IMR-90 (cell line): ENCODE results near the gene KYAT1. TPM values are rescaled to one million over a fixed set of nuclear protein-coding genes. Genes with fewer than 3 reads are reported as not detected.
A peak's percentile ranks its signal among the peaks of the same experiment; 100 is the strongest.

ENCODE experiments used
- ATAC-seq: fragments of 200-7000 bp; cut with Tn5 transposase; 2 replicates; pipeline ENCODE4 v1.9.1; 2020; ENCODE audit warnings: low read depth, mild to moderate bottlenecking, moderate library complexity
- BruUV-seq: library from RNA; stranded (reverse); fragments of 400-500 nt; replicated peaks from 2 replicates; lab custom pipeline; 2021; lab: Mats Ljungman, UMichigan
- CTCF ChIA-PET: fragments of 300-600 bp; formaldehyde crosslinking; extraction: SDS; loops from one replicate; lab custom pipeline; 2021; ENCODE audit warnings: antibody characterized with exemption; lab: Yijun Ruan, JAX
- POLR2A ChIA-PET: fragments of 300-600 bp; sonication (Branson Sonifier 250); formaldehyde crosslinking; loops from one replicate; lab custom pipeline; 2022; ENCODE audit warnings: antibody characterized with exemption; ENCODE audit not compliant: unreplicated experiment; lab: Charles Lee
- DNase-seq: peaks from one replicate; pipeline ENCODE4 v3.0.0; 2013
- H2AFZ ChIP-seq: replicated peaks from 2 replicates; pipeline ENCODE3; 2013; ENCODE audit warnings: low read length, mild to moderate bottlenecking; ENCODE audit not compliant: poor library complexity
- H2AK5ac ChIP-seq: 2 replicates; pipeline ENCODE4 v1.6.1; 2013; ENCODE audit warnings: low read depth, low read length, inconsistent platforms
- H2AK9ac ChIP-seq: replicated peaks from 2 replicates; pipeline ENCODE3; 2013; ENCODE audit warnings: mild to moderate bottlenecking, low read depth, low read length, moderate library complexity; ENCODE audit not compliant: poor library complexity
- H2BK120ac ChIP-seq: 2 replicates; pipeline ENCODE4 v1.6.1; 2013; ENCODE audit warnings: low read depth, low read length, inconsistent platforms
- H2BK15ac ChIP-seq: 3 replicates; pipeline ENCODE4 v1.6.1; 2013; ENCODE audit warnings: low read depth, low read length, inconsistent platforms
- H2BK20ac ChIP-seq: 2 replicates; pipeline ENCODE4 v1.6.1; 2013; ENCODE audit warnings: low read depth, mild to moderate bottlenecking, inconsistent platforms, low read length, moderate library complexity
- H2BK5ac ChIP-seq: 2 replicates; pipeline ENCODE4 v1.6.1; 2013; ENCODE audit warnings: mild to moderate bottlenecking, low read depth, low read length, inconsistent platforms; ENCODE audit not compliant: poor library complexity, severe bottlenecking
- H3K14ac ChIP-seq: replicated peaks from 2 replicates; pipeline ENCODE4 v1.6.1; 2013; ENCODE audit warnings: low read depth, low read length, inconsistent platforms
- H3K18ac ChIP-seq: 2 replicates; pipeline ENCODE4 v1.6.1; 2013; ENCODE audit warnings: low read depth, low read length, control low read depth
- H3K23ac ChIP-seq: 2 replicates; pipeline ENCODE4 v1.6.1; 2013; ENCODE audit warnings: low read depth, low read length, inconsistent platforms
- H3K27ac ChIP-seq: 2 replicates; pipeline ENCODE4 v1.5.1; 2013; ENCODE audit warnings: mild to moderate bottlenecking, control low read depth, low read length; ENCODE audit not compliant: insufficient read depth
- H3K27me3 ChIP-seq: 2 replicates; pipeline ENCODE4 v1.6.1; 2013; ENCODE audit warnings: low read length; ENCODE audit not compliant: control insufficient read depth, insufficient read depth
- H3K36me3 ChIP-seq: 2 replicates; pipeline ENCODE4 v1.6.1; 2013; ENCODE audit warnings: low read length, mixed read lengths; ENCODE audit not compliant: control insufficient read depth, insufficient read depth
- H3K4ac ChIP-seq: 2 replicates; pipeline ENCODE4 v1.6.1; 2013; ENCODE audit warnings: low read depth, low read length, inconsistent platforms
- H3K4me1 ChIP-seq: 2 replicates; pipeline ENCODE4 v1.6.1; 2013; ENCODE audit warnings: low read length, mixed read lengths; ENCODE audit not compliant: control insufficient read depth, insufficient read depth
- H3K4me2 ChIP-seq: 2 replicates; pipeline ENCODE4 v1.6.1; 2013; ENCODE audit warnings: low read depth, mild to moderate bottlenecking, control low read depth, low read length, moderate library complexity
- H3K4me3 ChIP-seq: 2 replicates; pipeline ENCODE4 v1.5.1; 2013; ENCODE audit warnings: low read depth, mild to moderate bottlenecking, control low read depth, low read length, moderate library complexity; ENCODE audit not compliant: insufficient read depth
- H3K56ac ChIP-seq: 2 replicates; pipeline ENCODE4 v1.6.1; 2013; ENCODE audit warnings: low read length, inconsistent platforms; ENCODE audit not compliant: insufficient read depth; ENCODE audit errors: extremely low read depth
- H3K79me1 ChIP-seq, 2 experiments: 2 replicates each; pipeline ENCODE4 v1.6.1; 2013; ENCODE audit warnings: low read length in 2 of 2, inconsistent platforms in 1 of 2, low read depth in 1 of 2
- H3K9ac ChIP-seq: 2 replicates; pipeline ENCODE4 v1.6.1; 2013; ENCODE audit warnings: low read depth, low read length, control low read depth
- H3K9me1 ChIP-seq: 2 replicates; pipeline ENCODE4 v1.6.1; 2013; ENCODE audit warnings: low read length, inconsistent platforms; ENCODE audit not compliant: insufficient read depth
- H3K9me3 ChIP-seq: 2 replicates; pipeline ENCODE4 v1.6.1; 2013; ENCODE audit warnings: low read length; ENCODE audit not compliant: control insufficient read depth, insufficient read depth
- H4K20me1 ChIP-seq: 2 replicates; pipeline ENCODE4 v1.6.1; 2013; ENCODE audit warnings: low read length, inconsistent platforms; ENCODE audit not compliant: insufficient read depth
- H4K5ac ChIP-seq: 2 replicates; pipeline ENCODE4 v1.6.1; 2013; ENCODE audit warnings: mild to moderate bottlenecking, low read depth, low read length, control low read depth
- H4K8ac ChIP-seq, 2 experiments: 2 replicates each; pipeline ENCODE4 v1.6.1; 2013; ENCODE audit warnings: low read depth in 2 of 2, low read length in 2 of 2, control low read depth in 1 of 2, inconsistent platforms in 1 of 2
- H4K91ac ChIP-seq: 2 replicates; pipeline ENCODE4 v1.6.1; 2013; ENCODE audit warnings: low read depth, low read length, inconsistent platforms; ENCODE audit not compliant: insufficient read depth
- BHLHE40 ChIP-seq: fragments of 150-350 bp; IDR thresholded peaks from 2 replicates; pipeline ENCODE4 v1.6.1; 2016; ENCODE audit warnings: mild to moderate bottlenecking, low read depth, low read length
- CEBPB ChIP-seq: IDR thresholded peaks from 2 replicates; pipeline ENCODE4 v1.6.1; 2012; ENCODE audit warnings: low read depth, low read length, improper control_type of control experiment
- FOS ChIP-seq: fragments of 150-350 bp; IDR thresholded peaks from 2 replicates; pipeline ENCODE4 v1.6.1; 2016; ENCODE audit warnings: low read depth, low read length
- RFX5 ChIP-seq: IDR thresholded peaks from 2 replicates; pipeline ENCODE4 v1.8.0; 2012; ENCODE audit warnings: low read depth, mild to moderate bottlenecking, low read length, moderate library complexity
- WGBS, 2 experiments: methylation state at CpG; one replicate each; pipeline versions ENCODE4 v1.1.5 to v1.1.7; 2013; ENCODE audit warnings: missing lambda C conversion rate in 2 of 2; ENCODE audit not compliant: insufficient read length in 1 of 2; ENCODE audit errors: extremely low coverage in 2 of 2; 5-methylcytosine and 5-hydroxymethylcytosine counted together
- dilution Hi-C: fragments of 300-500 bp; cut with HindIII; formaldehyde crosslinking; loops from one replicate; pipeline ENCODE4 v1.14.3; 2018; ENCODE audit warnings: low sequenced_read_pairs; ENCODE audit not compliant: unreplicated experiment
- in situ Hi-C: fragments of 300-500 bp; cut with MboI; formaldehyde crosslinking; loops from 3 replicates; pipeline ENCODE4 v1.14.3; 2019; ENCODE audit warnings: low sequenced_read_pairs, inconsistent platforms, mixed read lengths
- intact Hi-C: fragments of 100-400 bp; cut with micrococcal nuclease; formaldehyde crosslinking; loops from 2 replicates; pipeline ENCODE4 v1.10.0; 2022
- polyA plus RNA-seq, 3 experiments: library from polyadenylated mRNA; depleted of rRNA; stranded (reverse); fragments of >200 nt; gene quantifications; 2 replicates each; pipeline ENCODE4 v1.2.3, GENCODE V29; 2012; ENCODE audit warnings: low replicate concordance in 1 of 3
- total RNA-seq: library from RNA; depleted of rRNA; stranded (reverse); fragments of >200 nt; gene quantifications from 2 replicates; pipeline ENCODE4 v1.2.3, GENCODE V29; 2012

The KYAT1 gene
- total and polyA plus RNA-seq, 2 of the 4 experiments (the other 2 are of a cell fraction): 6.8 to 9.5 TPM

GRCh38 chr9:128887914-128888350 lies 6.2 kb upstream of the KYAT1 start:
- Histone ChIP-seq H4K5ac (no peak overlapping the region), H3K79me1 (peaks cover 31 to 87% of the 10 kb centered on the region in 2 experiments), H3K18ac (0 out of 2 replicates have a peak overlapping the region, but pooled peaks have one; percentile 12), H3K4me3 (no peak overlapping the region), H3K27ac (peak overlapping the region; percentile 38), H2AK9ac (peak overlapping the region; percentile 91), H3K9ac (peak overlapping the region; percentile 1; the same call in 1 of the 2 replicates), H2AFZ (peak overlapping the region; percentile 16), H3K9me3 (no peaks in the 10 kb centered on the region), H3K36me3 (peaks cover 45% of the 10 kb centered on the region), H3K4ac (peak overlapping the region; percentile 26), H3K56ac (no peak overlapping the region), H2BK20ac (peak overlapping the region; percentile 23; the same call in 1 of the 2 replicates), H2AK5ac (peak overlapping the region; percentile 45; the same call in 1 of the 2 replicates), H2BK5ac (peak overlapping the region; percentile 41), H4K91ac (peak overlapping the region; percentile 71), H2BK120ac (peak overlapping the region; percentile 38; the same call in 1 of the 2 replicates), H3K23ac (peak overlapping the region; percentile 82; the same call in 1 of the 2 replicates), H3K4me2 (peak overlapping the region; percentile 31; the same call in 1 of the 2 replicates), H4K8ac (peak overlapping the region; percentile 13 to 39; a peak in 2 of 4 replicates), H3K9me1 (peaks cover 43% of the 10 kb centered on the region), H3K27me3 (no peaks in the 10 kb centered on the region), H2BK15ac (0 out of 3 replicates have a peak overlapping the region, but pooled peaks have one; percentile 24), H3K4me1 (peaks cover 31% of the 10 kb centered on the region), H3K14ac (peak overlapping the region; percentile 59; the same call in 1 of the 2 replicates), H4K20me1 (peaks cover 46% of the 10 kb centered on the region)
- ChIA-PET CTCF (interaction anchor here (1.0 kb wide), 1 partner anchor 40 kb away, joined by 4 read pairs; no protein-coding TSS in a partner anchor), POLR2A (interaction anchor here (0.6 kb wide), 1 partner anchor 418 kb away, joined by 4 read pairs; no protein-coding TSS in a partner anchor)
- no CpG with 5 or more reads among the region's 9 CpGs for WGBS, 2 experiments
- DNase-seq: no peak
- in situ Hi-C loops (no loop called here), dilution Hi-C loops (no loop called here), intact Hi-C loops (no loop called here)
- TF ChIP-seq FOS (no peak), BHLHE40 (no peak), CEBPB (no peak), RFX5 (no peak)
- no TSS peak for BruUV-seq
- no peak; the same call in 1 of the 2 replicates for ATAC-seq
